H9 (cell line): Measurements from ENCODE around the gene VWC2. TPM values are rescaled to one million over a fixed set of nuclear protein-coding genes. Genes with fewer than 3 reads are reported as not detected.

Source experiments
- DNase-seq: peaks from one replicate; pipeline ENCODE4 v3.0.0-alpha.2; 2017
- H2AFZ ChIP-seq: one replicate; pipeline ENCODE4 v1.6.1; 2013; ENCODE audit warnings: mild to moderate bottlenecking, low read length, control low read depth, moderate library complexity
- H2AK5ac ChIP-seq: 2 replicates; pipeline ENCODE4 v1.6.1; 2013; ENCODE audit warnings: low read length, control low read depth, mixed read lengths; ENCODE audit not compliant: insufficient read length
- H2BK120ac ChIP-seq: one replicate; pipeline ENCODE4 v1.6.1; 2013; ENCODE audit warnings: low read depth, mild to moderate bottlenecking, low read length, control low read depth, inconsistent platforms; ENCODE audit not compliant: poor library complexity, severe bottlenecking
- H2BK12ac ChIP-seq: 2 replicates; pipeline ENCODE4 v1.6.1; 2013; ENCODE audit warnings: low read length, control low read depth, mixed read lengths, low read depth; ENCODE audit not compliant: insufficient read length
- H2BK15ac ChIP-seq: 2 replicates; pipeline ENCODE4 v1.6.1; 2013; ENCODE audit warnings: low read depth, low read length, control low read depth
- H2BK20ac ChIP-seq: one replicate; pipeline ENCODE4 v1.6.1; 2013; ENCODE audit warnings: low read depth, mild to moderate bottlenecking, low read length, control low read depth, inconsistent platforms; ENCODE audit not compliant: poor library complexity, severe bottlenecking
- H2BK5ac ChIP-seq: 2 replicates; pipeline ENCODE4 v1.6.1; 2013; ENCODE audit warnings: low read length, control low read depth, mixed read lengths; ENCODE audit not compliant: insufficient read length
- H3K14ac ChIP-seq: 2 replicates; pipeline ENCODE4 v1.6.1; 2013; ENCODE audit warnings: low read length, control low read depth; ENCODE audit not compliant: insufficient read depth
- H3K18ac ChIP-seq: 2 replicates; pipeline ENCODE4 v1.6.1; 2013; ENCODE audit warnings: low read depth, mild to moderate bottlenecking, mixed read lengths, low read length, control low read depth; ENCODE audit not compliant: insufficient read length
- H3K23ac ChIP-seq: 2 replicates; pipeline ENCODE4 v1.6.1; 2013; ENCODE audit warnings: low read length, control low read depth, mixed read lengths, low read depth; ENCODE audit not compliant: insufficient read length
- H3K23me2 ChIP-seq: 2 replicates; pipeline ENCODE4 v1.6.1; 2013; ENCODE audit warnings: low read depth, mild to moderate bottlenecking, mixed read lengths, low read length, control low read depth; ENCODE audit not compliant: insufficient read length, poor library complexity, severe bottlenecking
- H3K27ac ChIP-seq: 2 replicates; pipeline ENCODE4 v1.5.1; 2013; ENCODE audit warnings: low read length, control low read depth, mixed read lengths, low read depth; ENCODE audit not compliant: insufficient read length
- H3K27me3 ChIP-seq: 2 replicates; pipeline ENCODE4 v1.6.1; 2013; ENCODE audit warnings: low read length, control low read depth, inconsistent platforms; ENCODE audit not compliant: insufficient read depth
- H3K4ac ChIP-seq: 2 replicates; pipeline ENCODE4 v1.6.1; 2013; ENCODE audit warnings: low read depth, mild to moderate bottlenecking, control low read depth, inconsistent platforms, low read length, moderate library complexity
- H3K4me1 ChIP-seq: 2 replicates; pipeline ENCODE4 v1.6.1; 2013; ENCODE audit warnings: low read length, control low read depth, inconsistent platforms; ENCODE audit not compliant: insufficient read depth
- H3K4me2 ChIP-seq: 2 replicates; pipeline ENCODE4 v1.6.1; 2013; ENCODE audit warnings: low read length, control low read depth, mixed read lengths; ENCODE audit not compliant: insufficient read length, insufficient read depth
- H3K56ac ChIP-seq: 2 replicates; pipeline ENCODE4 v1.6.1; 2013; ENCODE audit warnings: low read depth, mild to moderate bottlenecking, mixed read lengths, low read length, control low read depth; ENCODE audit not compliant: insufficient read length
- H3K79me1 ChIP-seq: 2 replicates; pipeline ENCODE4 v1.6.1; 2013; ENCODE audit warnings: low read depth, mild to moderate bottlenecking, moderate library complexity, low read length, control low read depth, inconsistent platforms; ENCODE audit not compliant: insufficient read depth, poor library complexity, severe bottlenecking
- H3K79me2 ChIP-seq: 2 replicates; pipeline ENCODE4 v1.6.1; 2013; ENCODE audit warnings: low read length, control low read depth, inconsistent platforms; ENCODE audit not compliant: insufficient read depth
- H3K9ac ChIP-seq: 2 replicates; pipeline ENCODE4 v1.6.1; 2013; ENCODE audit warnings: low read length, control low read depth, mixed read lengths; ENCODE audit not compliant: insufficient read length; ENCODE audit errors: extremely low read depth
- H3K9me3 ChIP-seq: one replicate; pipeline ENCODE4 v1.6.1; 2013; ENCODE audit warnings: low read depth, low read length, inconsistent platforms; ENCODE audit not compliant: control insufficient read depth
- H3T11ph ChIP-seq: one replicate; pipeline ENCODE4 v1.6.1; 2013; ENCODE audit warnings: mild to moderate bottlenecking, low read length, control low read depth, inconsistent platforms
- H4K20me1 ChIP-seq: one replicate; pipeline ENCODE4 v1.6.1; 2013; ENCODE audit not compliant: control insufficient read depth, insufficient read length, insufficient read depth
- H4K5ac ChIP-seq: 2 replicates; pipeline ENCODE4 v1.6.1; 2013; ENCODE audit warnings: low read depth, mild to moderate bottlenecking, mixed read lengths, low read length, control low read depth; ENCODE audit not compliant: insufficient read length
- H4K8ac ChIP-seq: replicated peaks from 2 replicates; pipeline ENCODE4 v1.6.1; 2013; ENCODE audit warnings: low read length, control low read depth, mixed read lengths, low read depth; ENCODE audit not compliant: insufficient read length
- H4K91ac ChIP-seq: 2 replicates; pipeline ENCODE4 v1.6.1; 2013; ENCODE audit warnings: low read depth, mild to moderate bottlenecking, moderate library complexity, mixed read lengths, low read length, control low read depth; ENCODE audit not compliant: insufficient read length
- H3K27ac Mint-ChIP-seq, 3 experiments: 2 replicates in 2 of 3; 3 replicates in 1 of 3; pipeline ENCODE4 v1.8.0; 2020 to 2021; ENCODE audit warnings: mixed read lengths in 3 of 3, mild to moderate bottlenecking in 1 of 3, moderate library complexity in 1 of 3
- H3K27me3 Mint-ChIP-seq: 2 replicates; pipeline ENCODE4 v1.8.0; 2021; ENCODE audit warnings: low read depth, mild to moderate bottlenecking, moderate library complexity, mixed read lengths
- H3K36me3 Mint-ChIP-seq, 3 experiments: 2 replicates in 2 of 3; 3 replicates in 1 of 3; pipeline ENCODE4 v1.8.0; 2020 to 2021; ENCODE audit warnings: low read depth in 3 of 3, mixed read lengths in 3 of 3; ENCODE audit not compliant: insufficient read depth in 1 of 3
- H3K4me1 Mint-ChIP-seq, 2 experiments: 2 replicates each; pipeline ENCODE4 v1.8.0; 2020; ENCODE audit warnings: mixed read lengths in 2 of 2
- H3K4me3 Mint-ChIP-seq, 2 experiments: 2 replicates in 1 of 2; 3 replicates in 1 of 2; pipeline ENCODE4 v1.8.0; 2020 to 2021; ENCODE audit warnings: mild to moderate bottlenecking in 2 of 2, mixed read lengths in 2 of 2, moderate library complexity in 1 of 2
- H3K9me3 Mint-ChIP-seq, 2 experiments: 2 replicates in 1 of 2; 3 replicates in 1 of 2; pipeline ENCODE4 v1.8.0; 2020; ENCODE audit warnings: mild to moderate bottlenecking in 2 of 2, mixed read lengths in 2 of 2, moderate library complexity in 1 of 2
- whole genome bisulfite sequencing: extraction: QIAGEN DNeasy Blood & Tissue Kit; methylation state at CpG from one replicate; pipeline ENCODE4 v1.1.7; 2013; ENCODE audit warnings: missing lambda C conversion rate, low lambda C conversion rate, mixed read lengths; ENCODE audit not compliant: insufficient read length; ENCODE audit errors: extremely low coverage; 5-methylcytosine and 5-hydroxymethylcytosine counted together
- total RNA-seq: library from RNA; stranded (reverse); gene quantifications from 2 replicates; pipeline ENCODE4 v1.2.1, GENCODE V29; 2021
- TF ChIP-seq, protein P1 (sequence below): fragments of 200-600 bp; sonication (generic); conservative IDR thresholded peaks from 3 replicates; pipeline ENCODE4 v1.8.0; 2021; ENCODE audit warnings: antibody characterized with exemption, mild to moderate bottlenecking

VWC2 gene
- total RNA-seq, 1 experiment from 2014 or later, result 0.02 TPM

DNA sequence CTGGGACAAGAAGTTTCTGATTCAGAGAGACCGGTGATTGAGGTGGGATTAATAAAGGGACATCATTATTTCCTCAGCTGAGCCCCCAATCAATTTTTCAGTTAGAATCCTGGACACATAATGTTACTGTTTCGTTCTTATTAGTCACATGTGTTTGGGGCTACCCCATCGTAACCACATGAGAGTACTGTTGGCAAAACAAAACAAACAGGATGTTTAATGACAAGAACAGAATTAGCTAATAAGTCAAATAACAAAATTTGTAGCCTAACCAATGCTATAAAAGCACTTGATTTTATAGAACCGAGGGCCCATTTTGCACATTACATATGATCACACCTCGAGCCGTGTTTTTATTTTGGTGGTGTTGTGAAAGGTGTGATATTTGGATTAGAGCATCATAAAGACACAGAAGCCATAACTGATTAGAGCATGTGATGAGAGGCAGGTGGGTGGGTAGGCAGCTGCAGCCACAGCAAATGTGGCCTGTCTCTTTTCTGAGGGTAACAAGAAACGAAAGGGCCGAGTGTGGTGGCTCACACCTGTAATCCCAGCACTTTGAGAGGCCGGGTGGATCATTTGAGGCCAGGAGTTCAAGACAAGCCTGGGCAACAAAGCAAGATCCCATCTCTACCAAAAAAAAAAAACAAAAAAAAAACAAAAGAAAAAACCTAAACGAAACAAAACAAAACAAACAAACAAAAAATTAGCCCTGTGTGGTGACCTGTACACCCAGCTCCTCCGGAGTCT, 1.8 kb upstream of the VWC2 start:
- peaks cover 90% of the 10 kb centered on the region for H3K27me3 Mint-ChIP-seq
- Histone ChIP-seq H4K8ac (no peak overlapping the region), H3K9me3 (no peaks in the 10 kb centered on the region), H4K5ac (no peak overlapping the region), H3K18ac (no peak overlapping the region), H3K56ac (no peak overlapping the region), H4K91ac (no peak overlapping the region), H2AK5ac (no peak overlapping the region), H2BK12ac (no peak overlapping the region), H3T11ph (no peak overlapping the region), H3K14ac (no peak overlapping the region), H3K9ac (no peak overlapping the region), H3K23ac (no peak overlapping the region), H4K20me1 (no peaks in the 10 kb centered on the region), H2BK120ac (no peak overlapping the region), H3K79me1 (no peaks in the 10 kb centered on the region), H3K4me1 (peaks cover 3% of the 10 kb centered on the region; the same call in 1 of the 2 replicates), H2AFZ (no peak overlapping the region), H3K79me2 (no peaks in the 10 kb centered on the region), H3K4me2 (no peak overlapping the region), H3K27ac (no peak overlapping the region), H2BK15ac (no peak overlapping the region), H2BK5ac (no peak overlapping the region), H3K4ac (no peak overlapping the region), H3K23me2 (peaks cover 26% of the 10 kb centered on the region), H2BK20ac (no peak overlapping the region), H3K27me3 (peaks cover 34% of the 10 kb centered on the region)
- H3K4me1 Mint-ChIP-seq, result peaks cover 25 to 28% of the 10 kb centered on the region in 2 experiments
- no peak overlapping the region for H3K4me3 Mint-ChIP-seq
- no CpG with 5 or more reads among the region's 11 CpGs for WGBS
- no peak for DNase-seq
- H3K9me3 Mint-ChIP-seq, result peaks cover 0 to 3% of the 10 kb centered on the region in 2 experiments; a peak in 1 of 5 replicates
- H3K36me3 Mint-ChIP-seq, result peaks cover 0 to 4% (median 0%) of the 10 kb centered on the region in 3 experiments; a peak in 2 of 7 replicates
- no peak overlapping the region for H3K27ac Mint-ChIP-seq
- TF ChIP-seq, protein P1, sequence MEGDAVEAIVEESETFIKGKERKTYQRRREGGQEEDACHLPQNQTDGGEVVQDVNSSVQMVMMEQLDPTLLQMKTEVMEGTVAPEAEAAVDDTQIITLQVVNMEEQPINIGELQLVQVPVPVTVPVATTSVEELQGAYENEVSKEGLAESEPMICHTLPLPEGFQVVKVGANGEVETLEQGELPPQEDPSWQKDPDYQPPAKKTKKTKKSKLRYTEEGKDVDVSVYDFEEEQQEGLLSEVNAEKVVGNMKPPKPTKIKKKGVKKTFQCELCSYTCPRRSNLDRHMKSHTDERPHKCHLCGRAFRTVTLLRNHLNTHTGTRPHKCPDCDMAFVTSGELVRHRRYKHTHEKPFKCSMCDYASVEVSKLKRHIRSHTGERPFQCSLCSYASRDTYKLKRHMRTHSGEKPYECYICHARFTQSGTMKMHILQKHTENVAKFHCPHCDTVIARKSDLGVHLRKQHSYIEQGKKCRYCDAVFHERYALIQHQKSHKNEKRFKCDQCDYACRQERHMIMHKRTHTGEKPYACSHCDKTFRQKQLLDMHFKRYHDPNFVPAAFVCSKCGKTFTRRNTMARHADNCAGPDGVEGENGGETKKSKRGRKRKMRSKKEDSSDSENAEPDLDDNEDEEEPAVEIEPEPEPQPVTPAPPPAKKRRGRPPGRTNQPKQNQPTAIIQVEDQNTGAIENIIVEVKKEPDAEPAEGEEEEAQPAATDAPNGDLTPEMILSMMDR, result no peak
